Activated CD8-positive, alpha-beta T cell treated with anti-CD3 and anti-CD28 coated beads, Interleukin-2, amount 10 ng/mL, durations not matched to agents 7 days and 5 days (primary cell): ENCODE results near the gene VSIG8. TPM values are rescaled to one million over a fixed set of nuclear protein-coding genes. Genes with fewer than 3 reads are reported as not detected.
A peak's percentile ranks its signal among the peaks of the same experiment; 100 is the strongest.
"Not testable (repeated sequence)": the region's sequence is repeated elsewhere in the genome, so short reads cannot be mapped to it uniquely, and the experiment has no call there.

Source experiments
- ATAC-seq: fragments of 150-1000 bp; cut with Tn5 transposase; one replicate; pipeline ENCODE4 v1.10.0; 2021; ENCODE audit warnings: moderate library complexity
- CTCF ChIA-PET: fragments of 350-600 bp; sonication (Branson Sonifier 250); formaldehyde crosslinking; loops from one replicate; lab custom pipeline; 2021; ENCODE audit warnings: antibody characterized with exemption; lab: Charles Lee
- POLR2A ChIA-PET: fragments of 350-600 bp; sonication (Branson Sonifier 250); formaldehyde crosslinking; loops from one replicate; lab custom pipeline; 2021; ENCODE audit warnings: antibody characterized with exemption; lab: Charles Lee
- DNase-seq: peaks from one replicate; pipeline ENCODE4 v3.0.0-alpha.2; 2020
- H3K27ac Mint-ChIP-seq: one replicate; pipeline ENCODE4 v1.8.0; 2021; ENCODE audit warnings: mild to moderate bottlenecking, mixed read lengths
- H3K27me3 Mint-ChIP-seq: one replicate; pipeline ENCODE4 v1.8.0; 2021; ENCODE audit warnings: low read depth, mixed read lengths
- H3K36me3 Mint-ChIP-seq: one replicate; pipeline ENCODE4 v1.8.0; 2021; ENCODE audit warnings: low read depth, mixed read lengths
- H3K4me1 Mint-ChIP-seq: one replicate; pipeline ENCODE4 v1.8.0; 2021; ENCODE audit warnings: low read depth, mixed read lengths
- H3K4me3 Mint-ChIP-seq: one replicate; pipeline ENCODE4 v1.8.0; 2021; ENCODE audit warnings: mild to moderate bottlenecking, mixed read lengths
- H3K9me3 Mint-ChIP-seq: one replicate; pipeline ENCODE4 v1.8.0; 2022; ENCODE audit warnings: mixed read lengths; ENCODE audit not compliant: insufficient read depth
- total RNA-seq, 2 experiments: library from RNA; stranded (reverse); gene quantifications; one replicate each; pipeline ENCODE4 v1.2.3, GENCODE V29; 2021

VSIG8 gene, protein sequence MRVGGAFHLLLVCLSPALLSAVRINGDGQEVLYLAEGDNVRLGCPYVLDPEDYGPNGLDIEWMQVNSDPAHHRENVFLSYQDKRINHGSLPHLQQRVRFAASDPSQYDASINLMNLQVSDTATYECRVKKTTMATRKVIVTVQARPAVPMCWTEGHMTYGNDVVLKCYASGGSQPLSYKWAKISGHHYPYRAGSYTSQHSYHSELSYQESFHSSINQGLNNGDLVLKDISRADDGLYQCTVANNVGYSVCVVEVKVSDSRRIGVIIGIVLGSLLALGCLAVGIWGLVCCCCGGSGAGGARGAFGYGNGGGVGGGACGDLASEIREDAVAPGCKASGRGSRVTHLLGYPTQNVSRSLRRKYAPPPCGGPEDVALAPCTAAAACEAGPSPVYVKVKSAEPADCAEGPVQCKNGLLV
- not detected for total RNA-seq

- peaks cover 18% of the 10 kb centered on the region for H3K27me3 Mint-ChIP-seq
- ChIA-PET POLR2A (no interaction called here), CTCF (interaction anchor here (2.5 kb wide), 1 partner anchor 64 kb away, joined by 10 read pairs; no protein-coding TSS in a partner anchor)
- ATAC-seq, result no peak
- no peaks in the 10 kb centered on the region for H3K36me3 Mint-ChIP-seq
- H3K4me3 Mint-ChIP-seq, result no peak within 1 kb of the TSS
- DNase-seq, result no peak
- H3K4me1 Mint-ChIP-seq, result peaks cover 15% of the 10 kb centered on the region
- no peak within 1 kb of the TSS for H3K27ac Mint-ChIP-seq
- no peaks in the 10 kb centered on the region for H3K9me3 Mint-ChIP-seq
Observed at GRCh38 chr1:159862557-159862956, at the start of gene VSIG8. Gene VSIG8, minus strand, starts transcription at chr1:159862657. Its CDS starts 136 bp downstream, at chr1:159862521.

GRCh38 chr1:159911326-159912070 lies 49.0 kb upstream of the VSIG8 start:
- H3K36me3 Mint-ChIP-seq, result peaks cover 27% of the 10 kb centered on the region
- ATAC-seq (peak; percentile 10), DNase-seq (peak; percentile 32)
- peak overlapping the region; percentile 63 for H3K4me3 Mint-ChIP-seq
- H3K27me3 Mint-ChIP-seq, result no peaks in the 10 kb centered on the region
- peaks cover 74% of the 10 kb centered on the region for H3K4me1 Mint-ChIP-seq
- H3K27ac Mint-ChIP-seq, result peak overlapping the region; percentile 97
- CTCF ChIA-PET, result interaction anchor here (0.6 to 1.0 kb wide), 3 partner anchors 34 to 167 kb away, joined by 3 read pairs; no protein-coding TSS in a partner anchor
- H3K9me3 Mint-ChIP-seq, result no peaks in the 10 kb centered on the region
- POLR2A ChIA-PET, result interaction anchor here (1.1 kb wide), 1 partner anchor 69 kb away, joined by 3 read pairs; no protein-coding TSS in a partner anchor

- no peak for ATAC-seq
- no peaks in the 10 kb centered on the region for H3K27me3 Mint-ChIP-seq
- peaks cover 53% of the 10 kb centered on the region for H3K4me1 Mint-ChIP-seq
- peaks cover 5% of the 10 kb centered on the region for H3K36me3 Mint-ChIP-seq
- POLR2A ChIA-PET, result interaction anchor here (1.4 to 2.1 kb wide), 3 partner anchors 11 to 17 kb away, joined by 4 to 10 read pairs (median 6); partner anchors contain the start of gene TAGLN2
- CTCF ChIA-PET, result interaction anchor here (1.0 to 1.8 kb wide), 2 partner anchors 16 to 127 kb away, joined by 3 to 9 read pairs; no protein-coding TSS in a partner anchor
- H3K27ac Mint-ChIP-seq, result no peak overlapping the region
- no peak overlapping the region for H3K4me3 Mint-ChIP-seq
- DNase-seq, result no peak
- no peaks in the 10 kb centered on the region for H3K9me3 Mint-ChIP-seq
Observed at GRCh38 chr1:159908031-159908940, 45.8 kb upstream of the VSIG8 start.

GRCh38 chr1:159906960-159907359 lies 44.5 kb upstream of the VSIG8 start:
- no peak overlapping the region for H3K27ac Mint-ChIP-seq
- no peak for DNase-seq
- no peaks in the 10 kb centered on the region for H3K27me3 Mint-ChIP-seq
- H3K36me3 Mint-ChIP-seq, result peaks cover 2% of the 10 kb centered on the region
- peaks cover 40% of the 10 kb centered on the region for H3K4me1 Mint-ChIP-seq
- no peaks in the 10 kb centered on the region for H3K9me3 Mint-ChIP-seq
- CTCF ChIA-PET, result interaction anchor here (1.0 to 1.8 kb wide), 2 partner anchors 14 kb away, joined by 4 to 9 read pairs; no protein-coding TSS in a partner anchor
- POLR2A ChIA-PET, result interaction anchor here (1.7 to 2.1 kb wide), 2 partner anchors 13 to 16 kb away, joined by 4 to 10 read pairs; no protein-coding TSS in a partner anchor
- ATAC-seq, result no peak
- no peak overlapping the region for H3K4me3 Mint-ChIP-seq

DNA sequence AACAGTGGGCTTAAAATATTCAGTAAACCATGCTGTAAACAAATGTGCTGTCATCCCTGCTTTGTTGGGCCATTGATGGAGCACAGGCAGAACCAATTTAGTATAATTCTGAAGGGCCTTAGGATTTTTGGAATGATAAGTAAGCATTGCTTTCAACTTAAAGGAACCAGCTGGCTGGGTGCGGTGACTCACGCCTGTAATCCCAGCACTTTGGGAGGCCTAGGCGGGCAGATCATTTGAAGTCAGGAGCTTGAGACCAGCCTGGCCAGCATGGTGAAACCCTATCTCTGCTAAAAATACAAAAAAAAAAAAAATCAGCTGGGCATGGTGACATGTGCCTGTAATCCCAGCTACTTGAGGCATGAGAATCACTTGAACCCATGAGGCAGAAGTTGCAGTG lies 41.6 kb upstream of the VSIG8 start:
- POLR2A ChIA-PET, H3K4me3 Mint-ChIP-seq, H3K27me3 Mint-ChIP-seq, H3K9me3 Mint-ChIP-seq, ATAC-seq, H3K36me3 Mint-ChIP-seq, DNase-seq, H3K27ac Mint-ChIP-seq: not testable (repeated sequence)
- peaks cover 11% of the 10 kb centered on the region for H3K4me1 Mint-ChIP-seq
- CTCF ChIA-PET, result interaction anchor here (1.3 to 3.1 kb wide), 2 partner anchors 11 kb away, joined by 3 to 13 read pairs; no protein-coding TSS in a partner anchor

DNA sequence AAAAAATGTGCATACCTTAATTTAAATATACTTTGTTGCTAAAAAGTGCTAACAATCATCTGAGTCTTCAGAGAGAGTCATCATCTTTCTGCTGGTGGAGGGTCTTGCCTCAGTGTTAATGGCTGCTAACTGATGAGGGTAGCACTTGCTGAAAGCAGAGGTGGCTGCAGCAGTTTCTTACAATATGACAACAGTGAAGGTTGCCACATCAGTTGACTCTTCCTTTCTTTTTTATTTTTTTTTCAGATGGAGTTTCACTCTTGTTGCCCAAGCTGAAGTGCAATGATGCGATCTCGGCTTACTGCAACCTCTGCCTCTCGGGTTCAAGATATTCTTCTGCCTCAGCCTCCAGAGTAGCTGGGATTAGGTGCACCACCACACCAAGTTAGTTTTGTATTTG lies 40.1 kb upstream of the VSIG8 start:
- ChIA-PET POLR2A (no interaction called here), CTCF (interaction anchor here (3.1 kb wide), 1 partner anchor 10 kb away, joined by 13 read pairs; no protein-coding TSS in a partner anchor)

GRCh38 chr1:159900755-159901360 lies 38.4 kb upstream of the VSIG8 start:
- no peaks in the 10 kb centered on the region for H3K9me3 Mint-ChIP-seq
- no peak for ATAC-seq
- H3K36me3 Mint-ChIP-seq, result no peaks in the 10 kb centered on the region
- no peak overlapping the region for H3K4me3 Mint-ChIP-seq
- ChIA-PET POLR2A (interaction anchor here (1.0 kb wide), 1 partner anchor 24 kb away, joined by 3 read pairs; the partner anchor contains the start of gene TAGLN2), CTCF (interaction anchor here (0.7 to 3.1 kb wide), 4 partner anchors 8 to 106 kb away, joined by 4 to 13 read pairs (median 5); no protein-coding TSS in a partner anchor)
- H3K27ac Mint-ChIP-seq, result no peak overlapping the region
- no peaks in the 10 kb centered on the region for H3K4me1 Mint-ChIP-seq
- no peak for DNase-seq
- H3K27me3 Mint-ChIP-seq, result peaks cover 6% of the 10 kb centered on the region

More for the DNA sequence above, 40.1 kb upstream of the VSIG8 start:
- Mint-ChIP-seq H3K4me3 (no peak overlapping the region), H3K27me3 (no peaks in the 10 kb centered on the region), H3K27ac (no peak overlapping the region), H3K9me3 (no peaks in the 10 kb centered on the region), H3K36me3 (no peaks in the 10 kb centered on the region), H3K4me1 (peaks cover 6% of the 10 kb centered on the region)
- ATAC-seq (no peak), DNase-seq (no peak)

DNA sequence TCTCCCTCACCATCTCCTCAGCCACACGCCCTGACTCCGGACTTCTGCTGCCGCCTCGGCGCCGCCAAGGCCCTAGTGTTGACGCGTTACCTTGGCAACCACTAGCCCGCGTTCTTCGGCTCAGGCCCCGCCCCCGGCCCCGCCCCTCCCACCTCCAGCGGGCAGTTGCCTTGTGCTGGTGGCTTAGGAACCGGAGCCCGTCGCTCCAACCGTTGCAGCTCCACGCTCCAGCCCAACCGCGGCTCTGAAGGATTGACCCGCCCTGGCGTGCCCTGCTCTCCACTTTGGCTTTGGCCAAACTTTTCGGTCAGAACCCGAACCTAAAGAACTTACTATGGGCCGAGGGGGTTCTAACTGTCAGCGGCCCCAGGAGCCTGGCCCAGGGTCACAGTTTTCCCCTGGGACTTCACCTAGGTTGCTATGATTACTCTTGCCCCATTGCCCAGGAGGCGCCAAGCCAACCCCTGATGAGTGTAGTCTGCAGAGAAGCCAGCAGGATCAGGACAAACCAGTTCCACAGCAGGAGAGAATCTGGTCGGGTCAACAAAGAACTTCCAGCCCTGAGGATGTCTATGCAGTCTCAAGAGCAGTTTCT lies 37.7 kb upstream of the VSIG8 start, which contains the start of gene CFAP45:
Gene CFAP45, minus strand, starts transcription at position 80 of the 595 bp plus-strand sequence. Its CDS starts 67 bp downstream, at position 13.
- POLR2A ChIA-PET, result no interaction called here
- H3K27ac Mint-ChIP-seq, result no peak within 1 kb of the TSS
- H3K4me1 Mint-ChIP-seq, result no peaks in the 10 kb centered on the region
- ATAC-seq (peak; percentile 48), DNase-seq (no peak)
- peaks cover 6% of the 10 kb centered on the region for H3K27me3 Mint-ChIP-seq
- no peaks in the 10 kb centered on the region for H3K36me3 Mint-ChIP-seq
- no peaks in the 10 kb centered on the region for H3K9me3 Mint-ChIP-seq
- H3K4me3 Mint-ChIP-seq, result no peak within 1 kb of the TSS
- CTCF ChIA-PET, result interaction anchor here (0.7 to 1.2 kb wide), 3 partner anchors 10 to 107 kb away, joined by 4 to 6 read pairs (median 4); no protein-coding TSS in a partner anchor

DNA sequence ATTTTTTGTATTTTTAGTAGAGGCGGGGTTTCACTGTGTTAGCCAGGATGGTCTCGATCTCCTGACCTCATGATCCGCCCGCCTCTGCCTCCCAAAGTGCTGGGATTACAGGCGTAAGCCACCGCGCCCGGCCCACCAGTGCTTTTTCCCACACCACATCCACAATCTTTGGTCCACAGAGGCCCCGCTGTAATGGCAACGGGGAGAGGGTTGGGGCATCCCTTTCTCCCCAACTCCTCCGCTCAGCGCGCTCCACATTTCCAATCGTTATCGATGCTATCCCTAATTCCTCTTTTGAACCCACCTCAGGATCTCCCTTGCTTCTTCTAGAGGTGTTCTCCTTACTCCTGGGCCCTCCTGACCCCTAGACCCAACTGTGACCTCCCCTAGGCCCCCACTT lies 37.2 kb upstream of the VSIG8 start:
- H3K4me3 Mint-ChIP-seq, H3K36me3 Mint-ChIP-seq, POLR2A ChIA-PET, ATAC-seq, H3K4me1 Mint-ChIP-seq, H3K9me3 Mint-ChIP-seq, H3K27me3 Mint-ChIP-seq, CTCF ChIA-PET, H3K27ac Mint-ChIP-seq, DNase-seq: not testable (repeated sequence)

- DNase-seq (no peak), ATAC-seq (no peak)
- POLR2A ChIA-PET, result no interaction called here
- H3K4me3 Mint-ChIP-seq, result no peak overlapping the region
- peaks cover 12% of the 10 kb centered on the region for H3K27me3 Mint-ChIP-seq
- no peaks in the 10 kb centered on the region for H3K36me3 Mint-ChIP-seq
- H3K9me3 Mint-ChIP-seq, result no peaks in the 10 kb centered on the region
- H3K4me1 Mint-ChIP-seq, result no peaks in the 10 kb centered on the region
- CTCF ChIA-PET, result no interaction called here
- no peak overlapping the region for H3K27ac Mint-ChIP-seq
Observed at GRCh38 chr1:159898527-159898926, 36.1 kb upstream of the VSIG8 start.
